H1 (cell line): Measurements from ENCODE around the gene DYSF. TPM values are rescaled to one million over a fixed set of nuclear protein-coding genes. Genes with fewer than 3 reads are reported as not detected.
A peak's percentile ranks its signal among the peaks of the same experiment; 100 is the strongest.

Source experiments
- CTCF ChIA-PET: fragments of 300-600 bp; sonication (Branson Sonifier 250); formaldehyde crosslinking; loops from one replicate; lab custom pipeline; 2021; ENCODE audit not compliant: partially characterized antibody; lab: Charles Lee
- POLR2A ChIA-PET: fragments of 300-600 bp; sonication (Branson Sonifier 250); formaldehyde crosslinking; loops from one replicate; lab custom pipeline; 2021; ENCODE audit warnings: inconsistent platforms; ENCODE audit not compliant: partially characterized antibody; lab: Charles Lee
- DNase-seq, 2 experiments: peaks; one replicate each; pipeline versions ENCODE4 v3.0.0 to v3.0.0-alpha.2; 2010 to 2022; ENCODE audit warnings: low spot score in 2 of 2, low read depth in 1 of 2, mixed read lengths in 1 of 2
- FAIRE-seq: peaks from 2 replicates; lab custom pipeline; 2011; peaks lifted over from hg19 to GRCh38; lab: Jason Lieb, UNC
- H2AFZ ChIP-seq: 2 replicates; pipeline ENCODE4 v1.8.1; 2012; ENCODE audit warnings: low read length, inconsistent platforms
- H2AK5ac ChIP-seq: 2 replicates; pipeline ENCODE4 v1.6.1; 2013; ENCODE audit warnings: low read depth, low read length
- H2BK120ac ChIP-seq: replicated peaks from 2 replicates; pipeline ENCODE3; 2013; ENCODE audit warnings: low read depth, low read length, inconsistent platforms
- H2BK12ac ChIP-seq: 2 replicates; pipeline ENCODE4 v1.6.1; 2013; ENCODE audit warnings: low read depth, low read length
- H2BK15ac ChIP-seq: 2 replicates; pipeline ENCODE4 v1.6.1; 2013; ENCODE audit warnings: low read length
- H2BK20ac ChIP-seq: 2 replicates; pipeline ENCODE4 v1.6.1; 2013; ENCODE audit warnings: low read length
- H2BK5ac ChIP-seq: 2 replicates; pipeline ENCODE4 v1.6.1; 2013; ENCODE audit warnings: low read depth, low read length
- H3K14ac ChIP-seq: 2 replicates; pipeline ENCODE4 v1.6.1; 2013; ENCODE audit warnings: inconsistent platforms; ENCODE audit not compliant: insufficient read length
- H3K18ac ChIP-seq: 2 replicates; pipeline ENCODE4 v1.6.1; 2013; ENCODE audit warnings: low read length; ENCODE audit errors: extremely low read depth
- H3K23ac ChIP-seq: 2 replicates; pipeline ENCODE4 v1.6.1; 2013; ENCODE audit warnings: inconsistent platforms; ENCODE audit not compliant: insufficient read length
- H3K23me2 ChIP-seq: 2 replicates; pipeline ENCODE4 v1.6.1; 2013; ENCODE audit warnings: low read depth, low read length
- H3K27ac ChIP-seq: 2 replicates; pipeline ENCODE4 v1.6.1; 2011; ENCODE audit warnings: low read depth, low read length, inconsistent platforms
- H3K27me3 ChIP-seq, 4 experiments: replicated peaks in 1 of 4; 1 replicate in 1 of 4; 2 replicates in 3 of 4; pipeline versions ENCODE4 v1.6.1 to v1.8.1; 2011 to 2013; ENCODE audit warnings: low read length in 3 of 4, mild to moderate bottlenecking in 3 of 4, inconsistent platforms in 2 of 4, mixed read lengths in 2 of 4, moderate library complexity in 1 of 4; ENCODE audit not compliant: control insufficient read depth in 3 of 4, insufficient read depth in 3 of 4; ENCODE audit errors: extremely low read depth in 1 of 4
- H3K36me3 ChIP-seq, 4 experiments: 2 replicates each; pipeline versions ENCODE4 v1.6.1 to v1.8.1; 2011 to 2013; ENCODE audit warnings: mild to moderate bottlenecking in 4 of 4, low read length in 3 of 4, moderate library complexity in 2 of 4, control low read depth in 1 of 4, inconsistent platforms in 1 of 4; ENCODE audit not compliant: insufficient read depth in 4 of 4, control insufficient read depth in 2 of 4
- H3K4ac ChIP-seq: replicated peaks from 2 replicates; pipeline ENCODE3; 2013; ENCODE audit warnings: low read length, low read depth, mixed read lengths, inconsistent platforms; ENCODE audit not compliant: insufficient read length
- H3K4me1 ChIP-seq, 4 experiments: replicated peaks in 1 of 4; 1 replicate in 1 of 4; 2 replicates in 3 of 4; pipeline versions ENCODE4 v1.6.1 to v1.8.1; 2011 to 2013; ENCODE audit warnings: low read length in 3 of 4, inconsistent platforms in 2 of 4, mixed read lengths in 1 of 4; ENCODE audit not compliant: insufficient read depth in 4 of 4, control insufficient read depth in 3 of 4
- H3K4me2 ChIP-seq, 2 experiments: 2 replicates each; pipeline versions ENCODE4 v1.6.1 to v1.8.1; 2011 to 2013; ENCODE audit warnings: low read depth in 2 of 2, low read length in 2 of 2, control low read depth in 1 of 2, inconsistent platforms in 1 of 2, mild to moderate bottlenecking in 1 of 2; ENCODE audit not compliant: insufficient read depth in 1 of 2
- H3K4me3 ChIP-seq, 4 experiments: fragments of 200-600, 300-600 bp in 1 of 4; sonication (generic), shearing (Covaris generic), sonication (Bioruptor Twin) in 1 of 4; 2 replicates each; pipeline versions ENCODE4 v1.5.1 to v1.8.1; 2011 to 2016; ENCODE audit warnings: low read length in 4 of 4, low read depth in 3 of 4, control low read depth in 2 of 4, inconsistent platforms in 2 of 4, mild to moderate bottlenecking in 2 of 4, mixed read lengths in 1 of 4, moderate library complexity in 1 of 4; ENCODE audit not compliant: insufficient read depth in 2 of 4; ENCODE audit errors: extremely low read depth in 1 of 4
- H3K56ac ChIP-seq: replicated peaks from 2 replicates; pipeline ENCODE3; 2013; ENCODE audit warnings: low read depth, mild to moderate bottlenecking, mixed read lengths, low read length, inconsistent platforms; ENCODE audit not compliant: insufficient read length
- H3K79me1 ChIP-seq: 2 replicates; pipeline ENCODE4 v1.6.1; 2013; ENCODE audit warnings: low read depth, low read length, control low read depth
- H3K79me2 ChIP-seq, 2 experiments: 2 replicates each; pipeline versions ENCODE4 v1.6.1 to v1.8.1; 2012 to 2013; ENCODE audit warnings: low read length in 2 of 2, mild to moderate bottlenecking in 2 of 2, inconsistent platforms in 1 of 2; ENCODE audit not compliant: insufficient read depth in 2 of 2, control insufficient read depth in 1 of 2
- H3K9ac ChIP-seq, 4 experiments: replicated peaks in 1 of 4; 1 replicate in 1 of 4; 2 replicates in 3 of 4; pipeline versions ENCODE4 v1.6.1 to v1.8.1; 2011 to 2013; ENCODE audit warnings: low read depth in 3 of 4, low read length in 3 of 4, control low read depth in 2 of 4, mild to moderate bottlenecking in 2 of 4, moderate library complexity in 2 of 4, inconsistent platforms in 1 of 4; ENCODE audit errors: extremely low read depth in 1 of 4
- H3K9me3 ChIP-seq, 2 experiments: 2 replicates each; pipeline versions ENCODE4 v1.6.1 to v1.8.1; 2012 to 2013; ENCODE audit warnings: mild to moderate bottlenecking in 2 of 2, moderate library complexity in 2 of 2, control low read depth in 1 of 2, inconsistent platforms in 1 of 2, low read depth in 1 of 2, low read length in 1 of 2, mixed read lengths in 1 of 2; ENCODE audit not compliant: insufficient read depth in 2 of 2
- H4K20me1 ChIP-seq, 2 experiments: replicated peaks in 1 of 2; 2 replicates each; pipeline versions ENCODE3 to v1.8.1; 2011 to 2013; ENCODE audit warnings: inconsistent platforms in 2 of 2, low read length in 2 of 2, mild to moderate bottlenecking in 1 of 2; ENCODE audit not compliant: insufficient read depth in 2 of 2, control insufficient read depth in 1 of 2
- H4K5ac ChIP-seq: 2 replicates; pipeline ENCODE4 v1.6.1; 2013; ENCODE audit warnings: low read length, low read depth, mixed read lengths, inconsistent platforms; ENCODE audit not compliant: insufficient read length
- H4K8ac ChIP-seq: 2 replicates; pipeline ENCODE4 v1.8.0; 2013; ENCODE audit warnings: mild to moderate bottlenecking, moderate library complexity, low read length, inconsistent platforms; ENCODE audit not compliant: insufficient read depth; ENCODE audit errors: extremely low read depth
- H4K91ac ChIP-seq: replicated peaks from 2 replicates; pipeline ENCODE3; 2013; ENCODE audit warnings: low read length, mixed read lengths, inconsistent platforms; ENCODE audit not compliant: insufficient read length
- CREB1 ChIP-seq: IDR thresholded peaks from 2 replicates; pipeline ENCODE4 v1.6.1; 2012; ENCODE audit warnings: inconsistent platforms
- CTBP2 ChIP-seq: IDR thresholded peaks from 2 replicates; pipeline ENCODE4 v1.7.0; 2011; ENCODE audit warnings: borderline replicate concordance, mild to moderate bottlenecking, moderate library complexity, mixed read lengths, low read length; ENCODE audit not compliant: insufficient read depth, insufficient read length
- EP300 ChIP-seq, 2 experiments: IDR thresholded peaks; 1 replicate in 1 of 2; 2 replicates in 1 of 2; pipeline ENCODE4 v1.6.1; 2011 to 2012; ENCODE audit warnings: low read depth in 2 of 2, low read length in 2 of 2, mild to moderate bottlenecking in 2 of 2, borderline replicate concordance in 1 of 2, inconsistent platforms in 1 of 2, moderate library complexity in 1 of 2
- RAD21 ChIP-seq, 2 experiments: IDR thresholded peaks in 1 of 2; conservative IDR thresholded peaks in 1 of 2; 2 replicates each; pipeline ENCODE4 v1.6.1; 2011; ENCODE audit warnings: low read depth in 2 of 2, low read length in 2 of 2, improper control_type of control experiment in 1 of 2, inconsistent platforms in 1 of 2, mild to moderate bottlenecking in 1 of 2, moderate library complexity in 1 of 2
- SAP30 ChIP-seq: fragments of 300-600 bp; sonication (generic); IDR thresholded peaks from 2 replicates; pipeline ENCODE4 v1.7.1; 2012; ENCODE audit warnings: low read length, moderate library complexity, mild to moderate bottlenecking, inconsistent platforms; ENCODE audit not compliant: insufficient read depth, insufficient replicate concordance
- SIN3A ChIP-seq, 2 experiments: IDR thresholded peaks in 1 of 2; conservative IDR thresholded peaks in 1 of 2; 2 replicates each; pipeline ENCODE4 v1.6.1; 2011 to 2012; ENCODE audit warnings: low read length in 2 of 2, improper control_type of control experiment in 1 of 2, low read depth in 1 of 2, mild to moderate bottlenecking in 1 of 2
- SP1 ChIP-seq: IDR thresholded peaks from 2 replicates; pipeline ENCODE4 v1.6.1; 2011; ENCODE audit warnings: low read depth, low read length
- TAF1 ChIP-seq: IDR thresholded peaks from 2 replicates; pipeline ENCODE4 v1.6.1; 2011; ENCODE audit warnings: mild to moderate bottlenecking, low read depth, low read length
- TAF7 ChIP-seq: optimal IDR thresholded peaks from 2 replicates; pipeline ENCODE3; 2011; ENCODE audit warnings: low read depth, mild to moderate bottlenecking, inconsistent platforms, low read length, moderate library complexity, borderline replicate concordance
- WGBS, 2 experiments: shearing (Covaris generic) in 1 of 2; methylation state at CpG; one replicate each; pipeline versions ENCODE4 v1.1.6 to v1.1.7; 2013 to 2015; ENCODE audit warnings: low lambda C conversion rate in 2 of 2, mixed read lengths in 2 of 2, inconsistent platforms in 1 of 2, low coverage in 1 of 2, missing lambda C conversion rate in 1 of 2; ENCODE audit not compliant: insufficient replicate concordance in 2 of 2, insufficient coverage in 1 of 2, insufficient read length in 1 of 2; ENCODE audit errors: extremely low coverage in 1 of 2, missing lambda C conversion rate in 1 of 2; 5-methylcytosine and 5-hydroxymethylcytosine counted together
- polyA plus RNA-seq, 7 experiments: library from polyadenylated mRNA; depleted of rRNA in 3 of 7; stranded (reverse) in 5 of 7; unstranded in 2 of 7; fragments of >200 nt in 5 of 7; fragments of 200-250 nt in 2 of 7; gene quantifications; 1 replicate in 5 of 7; 2 replicates in 1 of 7; 4 replicates in 1 of 7; pipeline versions ENCODE4 v1.2.1 to v1.2.3, GENCODE V29; 2011 to 2013; ENCODE audit warnings: missing spikeins in 2 of 7, mixed read lengths in 2 of 7
- total RNA-seq: library from RNA; stranded (reverse); fragmentation: NEBNext Ultra II Directional; extraction: Animal tissue kit (Norgen Biotek cat#: 25700); gene quantifications from 2 replicates; pipeline ENCODE4 v1.2.1, GENCODE V29; 2021
- TF ChIP-seq, protein P1 (sequence below): IDR thresholded peaks from 2 replicates; pipeline ENCODE4 v1.6.1; 2012; ENCODE audit warnings: inconsistent platforms

Gene DYSF
- total and polyA plus RNA-seq, 2 of the 8 experiments (the other 6 are each of a cell fraction or from before 2014, with no cell fraction given) = 5.8 to 7.1 TPM

DNA sequence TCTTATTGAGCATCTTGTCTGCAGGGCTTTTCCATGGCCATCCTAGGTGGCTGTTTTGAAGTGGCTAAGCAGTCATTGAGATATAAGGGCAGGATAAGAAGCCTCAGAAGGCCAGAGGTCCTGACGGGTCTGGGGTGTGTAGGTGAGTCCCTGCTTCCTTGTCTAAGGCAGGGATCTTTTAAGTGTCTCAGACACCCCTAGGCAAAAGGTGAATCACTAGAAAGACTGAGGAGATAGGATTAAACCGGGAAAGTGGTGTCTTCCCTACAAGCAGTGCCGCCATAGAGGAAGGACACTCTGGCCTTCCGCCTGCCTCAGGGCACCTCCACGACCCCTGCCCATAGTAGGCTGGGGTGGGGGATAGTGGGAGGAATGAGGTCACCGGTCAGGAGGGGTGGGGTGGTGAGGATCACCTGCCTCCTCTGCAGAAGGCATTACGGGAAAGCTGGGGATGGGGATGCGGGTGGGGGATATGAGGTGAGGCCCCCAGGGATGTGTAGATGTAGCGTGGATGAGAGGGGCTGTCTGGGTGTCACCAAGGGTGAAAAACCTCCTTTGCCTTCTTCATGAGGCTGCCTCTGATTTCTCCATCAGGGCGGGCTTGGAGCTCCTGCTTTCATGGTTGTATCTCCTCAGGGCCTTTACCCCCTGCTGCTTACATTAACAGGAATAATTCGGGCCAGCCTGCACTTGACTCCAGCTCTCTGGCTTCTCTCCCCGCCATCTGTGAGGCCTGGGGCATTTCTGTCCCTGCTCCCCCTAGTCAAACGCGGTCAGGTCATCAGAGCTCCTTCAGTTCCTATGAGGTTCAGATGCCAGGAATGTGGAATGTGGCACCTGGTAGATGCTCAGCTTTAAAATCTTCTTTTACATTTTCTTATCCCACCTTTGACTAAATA, 244.0 kb downstream of the DYSF start:
- H3K56ac ChIP-seq = no peak overlapping the region
- no peaks in the 10 kb centered on the region; a peak in 2 of 7 replicates for H3K27me3 ChIP-seq
- ChIA-PET CTCF (interaction anchor here (0.9 to 1.4 kb wide), 4 partner anchors 11 to 149 kb away, joined by 3 to 6 read pairs (median 4); no protein-coding TSS in a partner anchor), POLR2A (no interaction called here)
- no peak overlapping the region for H3K27ac ChIP-seq
- no peak overlapping the region for H2AK5ac ChIP-seq
- no peak overlapping the region for H3K14ac ChIP-seq
- no peaks in the 10 kb centered on the region for H3K79me2 ChIP-seq
- DNase-seq = no peak
- no peak overlapping the region for H4K8ac ChIP-seq
- no peak overlapping the region for H3K4me3 ChIP-seq
- H4K20me1 ChIP-seq = no peaks in the 10 kb centered on the region
- H2AFZ ChIP-seq = no peak overlapping the region
- H3K9ac ChIP-seq = no peak overlapping the region
- peaks cover 6 to 33% (median 11%) of the 10 kb centered on the region in 4 experiments for H3K4me1 ChIP-seq
- H3K36me3 ChIP-seq = no peaks in the 10 kb centered on the region; a peak in 1 of 8 replicates
- H2BK120ac ChIP-seq = no peak overlapping the region
- H3K4me2 ChIP-seq = no peak overlapping the region
- no peak overlapping the region for H2BK5ac ChIP-seq
- H2BK15ac ChIP-seq = no peak overlapping the region
- peaks cover 0 to 5% of the 10 kb centered on the region in 2 experiments; a peak in 1 of 4 replicates for H3K9me3 ChIP-seq
- no peaks in the 10 kb centered on the region for H3K79me1 ChIP-seq
- H2BK20ac ChIP-seq = no peak overlapping the region
- peak overlapping the region; percentile 9; the same call in 1 of the 2 replicates for H3K18ac ChIP-seq
- no peak for FAIRE-seq
- no peak overlapping the region for H4K5ac ChIP-seq
- no peak overlapping the region for H2BK12ac ChIP-seq
- no peak overlapping the region for H3K23ac ChIP-seq
- H4K91ac ChIP-seq = no peak overlapping the region
- H3K23me2 ChIP-seq = no peaks in the 10 kb centered on the region
- no peak overlapping the region for H3K4ac ChIP-seq
- WGBS, 2 experiments = 84% methylated on average over 13 of the region's 14 CpGs; no CpG with 5 or more reads in 1 of the 2 experiments
- TF ChIP-seq EP300 (IDR thresholded peaks at IDR 0.05; ENCODE audit: borderline replicate concordance in 1 of 2, low read depth in 2 of 2, low read length in 2 of 2) = no peak
- no peak for TF ChIP-seq SP1
- TF ChIP-seq CREB1 = no peak
- no peak for TF ChIP-seq TAF7
- TF ChIP-seq, protein P1, sequence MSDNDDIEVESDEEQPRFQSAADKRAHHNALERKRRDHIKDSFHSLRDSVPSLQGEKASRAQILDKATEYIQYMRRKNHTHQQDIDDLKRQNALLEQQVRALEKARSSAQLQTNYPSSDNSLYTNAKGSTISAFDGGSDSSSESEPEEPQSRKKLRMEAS = no peak
- no peak for TF ChIP-seq CTBP2
- TF ChIP-seq RAD21 (IDR thresholded peaks at IDR 0.05 in 1 of 2, conservative IDR thresholded peaks at IDR 0.05 in 1 of 2; ENCODE audit: low read depth in 2 of 2, low read length in 2 of 2) = no peak
- no peak for TF ChIP-seq TAF1
- TF ChIP-seq SIN3A (conservative IDR thresholded peaks at IDR 0.05 in 1 of 2, IDR thresholded peaks at IDR 0.05 in 1 of 2; ENCODE audit: low read depth in 1 of 2, low read length in 2 of 2) = no peak
- TF ChIP-seq SAP30 = no peak
